ENCODE data around the gene MBD3L2B.

MBD3L2B gene

DNA sequence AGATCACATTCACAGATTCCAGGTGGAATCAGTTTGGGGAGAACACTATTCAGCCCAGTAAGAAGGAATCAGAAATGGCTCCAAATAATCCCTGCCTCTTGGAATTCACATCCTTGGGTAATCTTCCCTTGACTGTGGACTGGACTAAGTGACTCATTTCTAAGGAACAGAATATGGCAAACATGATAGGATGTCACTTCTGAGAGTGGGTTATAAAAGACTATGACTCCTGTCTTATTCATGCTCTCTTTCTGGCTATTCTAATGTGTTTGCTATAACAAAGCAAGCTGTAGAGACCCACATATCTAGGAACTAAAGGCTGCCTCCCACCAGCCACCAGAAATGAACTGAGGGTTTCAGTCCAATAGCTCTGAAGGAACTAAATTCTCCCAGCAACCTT, 37.8 kb downstream of the MBD3L2B start:
- TF ChIP-seq CSDC2 (CRISPR knock-in tag; IDR thresholded peaks at IDR 0.05): no peak
- TF ChIP-seq SNAI2 (CRISPR knock-in tag; IDR thresholded peaks at IDR 0.05): no peak
- no peak for TF ChIP-seq TOX (CRISPR knock-in tag; IDR thresholded peaks at IDR 0.05; ENCODE audit: borderline replicate concordance)
- TF ChIP-seq, protein P1, sequence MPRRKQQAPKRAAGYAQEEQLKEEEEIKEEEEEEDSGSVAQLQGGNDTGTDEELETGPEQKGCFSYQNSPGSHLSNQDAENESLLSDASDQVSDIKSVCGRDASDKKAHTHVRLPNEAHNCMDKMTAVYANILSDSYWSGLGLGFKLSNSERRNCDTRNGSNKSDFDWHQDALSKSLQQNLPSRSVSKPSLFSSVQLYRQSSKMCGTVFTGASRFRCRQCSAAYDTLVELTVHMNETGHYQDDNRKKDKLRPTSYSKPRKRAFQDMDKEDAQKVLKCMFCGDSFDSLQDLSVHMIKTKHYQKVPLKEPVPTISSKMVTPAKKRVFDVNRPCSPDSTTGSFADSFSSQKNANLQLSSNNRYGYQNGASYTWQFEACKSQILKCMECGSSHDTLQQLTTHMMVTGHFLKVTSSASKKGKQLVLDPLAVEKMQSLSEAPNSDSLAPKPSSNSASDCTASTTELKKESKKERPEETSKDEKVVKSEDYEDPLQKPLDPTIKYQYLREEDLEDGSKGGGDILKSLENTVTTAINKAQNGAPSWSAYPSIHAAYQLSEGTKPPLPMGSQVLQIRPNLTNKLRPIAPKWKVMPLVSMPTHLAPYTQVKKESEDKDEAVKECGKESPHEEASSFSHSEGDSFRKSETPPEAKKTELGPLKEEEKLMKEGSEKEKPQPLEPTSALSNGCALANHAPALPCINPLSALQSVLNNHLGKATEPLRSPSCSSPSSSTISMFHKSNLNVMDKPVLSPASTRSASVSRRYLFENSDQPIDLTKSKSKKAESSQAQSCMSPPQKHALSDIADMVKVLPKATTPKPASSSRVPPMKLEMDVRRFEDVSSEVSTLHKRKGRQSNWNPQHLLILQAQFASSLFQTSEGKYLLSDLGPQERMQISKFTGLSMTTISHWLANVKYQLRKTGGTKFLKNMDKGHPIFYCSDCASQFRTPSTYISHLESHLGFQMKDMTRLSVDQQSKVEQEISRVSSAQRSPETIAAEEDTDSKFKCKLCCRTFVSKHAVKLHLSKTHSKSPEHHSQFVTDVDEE (CRISPR knock-in tag; IDR thresholded peaks at IDR 0.05): no peak
- TF ChIP-seq, protein P2, sequence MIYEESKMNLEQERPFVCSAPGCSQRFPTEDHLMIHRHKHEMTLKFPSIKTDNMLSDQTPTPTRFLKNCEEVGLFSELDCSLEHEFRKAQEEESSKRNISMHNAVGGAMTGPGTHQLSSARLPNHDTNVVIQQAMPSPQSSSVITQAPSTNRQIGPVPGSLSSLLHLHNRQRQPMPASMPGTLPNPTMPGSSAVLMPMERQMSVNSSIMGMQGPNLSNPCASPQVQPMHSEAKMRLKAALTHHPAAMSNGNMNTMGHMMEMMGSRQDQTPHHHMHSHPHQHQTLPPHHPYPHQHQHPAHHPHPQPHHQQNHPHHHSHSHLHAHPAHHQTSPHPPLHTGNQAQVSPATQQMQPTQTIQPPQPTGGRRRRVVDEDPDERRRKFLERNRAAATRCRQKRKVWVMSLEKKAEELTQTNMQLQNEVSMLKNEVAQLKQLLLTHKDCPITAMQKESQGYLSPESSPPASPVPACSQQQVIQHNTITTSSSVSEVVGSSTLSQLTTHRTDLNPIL (CRISPR knock-in tag; IDR thresholded peaks at IDR 0.05; ENCODE audit: low read depth): no peak
- no peak for TF ChIP-seq ZNF70 (CRISPR knock-in tag; IDR thresholded peaks at IDR 0.05)
- TF ChIP-seq ISL1 (CRISPR knock-in tag; IDR thresholded peaks at IDR 0.05): no peak
- no peak for TF ChIP-seq ZNF565 (CRISPR knock-in tag; conservative IDR thresholded peaks at IDR 0.05; ENCODE audit: low read depth)
- ATAC-seq: no peak

DNA sequence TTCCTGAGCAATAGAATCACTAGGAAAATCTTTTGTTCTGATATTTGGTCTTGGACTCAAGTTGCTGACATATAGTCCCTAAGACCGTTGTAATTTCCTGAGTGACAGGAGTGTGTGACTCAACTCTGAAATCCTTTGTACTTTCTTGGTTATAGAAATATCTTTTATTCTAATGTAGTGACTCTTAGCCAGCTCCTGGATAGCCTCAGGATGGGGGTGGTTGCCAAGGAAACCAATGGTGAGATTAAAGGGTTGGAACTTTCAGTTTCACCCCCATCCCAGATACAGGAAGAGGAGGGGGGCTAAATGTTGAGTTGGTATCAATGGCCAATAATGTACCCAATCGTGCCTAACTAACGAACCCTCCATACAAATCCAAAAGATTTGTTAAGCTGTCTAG, 41.8 kb downstream of the MBD3L2B start:
- ATAC-seq: no peak
- TF ChIP-seq OSR1 (CRISPR knock-in tag; IDR thresholded peaks at IDR 0.05) (no peak), ISL1 (CRISPR knock-in tag; IDR thresholded peaks at IDR 0.05) (no peak), TCF4 (CRISPR knock-in tag; IDR thresholded peaks at IDR 0.05; ENCODE audit: borderline replicate concordance) (no peak)
- TF ChIP-seq, protein P3, sequence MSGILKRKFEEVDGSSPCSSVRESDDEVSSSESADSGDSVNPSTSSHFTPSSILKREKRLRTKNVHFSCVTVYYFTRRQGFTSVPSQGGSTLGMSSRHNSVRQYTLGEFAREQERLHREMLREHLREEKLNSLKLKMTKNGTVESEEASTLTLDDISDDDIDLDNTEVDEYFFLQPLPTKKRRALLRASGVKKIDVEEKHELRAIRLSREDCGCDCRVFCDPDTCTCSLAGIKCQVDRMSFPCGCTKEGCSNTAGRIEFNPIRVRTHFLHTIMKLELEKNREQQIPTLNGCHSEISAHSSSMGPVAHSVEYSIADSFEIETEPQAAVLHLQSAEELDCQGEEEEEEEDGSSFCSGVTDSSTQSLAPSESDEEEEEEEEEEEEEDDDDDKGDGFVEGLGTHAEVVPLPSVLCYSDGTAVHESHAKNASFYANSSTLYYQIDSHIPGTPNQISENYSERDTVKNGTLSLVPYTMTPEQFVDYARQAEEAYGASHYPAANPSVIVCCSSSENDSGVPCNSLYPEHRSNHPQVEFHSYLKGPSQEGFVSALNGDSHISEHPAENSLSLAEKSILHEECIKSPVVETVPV (CRISPR knock-in tag; IDR thresholded peaks at IDR 0.05): no peak
- TF ChIP-seq, protein P4, sequence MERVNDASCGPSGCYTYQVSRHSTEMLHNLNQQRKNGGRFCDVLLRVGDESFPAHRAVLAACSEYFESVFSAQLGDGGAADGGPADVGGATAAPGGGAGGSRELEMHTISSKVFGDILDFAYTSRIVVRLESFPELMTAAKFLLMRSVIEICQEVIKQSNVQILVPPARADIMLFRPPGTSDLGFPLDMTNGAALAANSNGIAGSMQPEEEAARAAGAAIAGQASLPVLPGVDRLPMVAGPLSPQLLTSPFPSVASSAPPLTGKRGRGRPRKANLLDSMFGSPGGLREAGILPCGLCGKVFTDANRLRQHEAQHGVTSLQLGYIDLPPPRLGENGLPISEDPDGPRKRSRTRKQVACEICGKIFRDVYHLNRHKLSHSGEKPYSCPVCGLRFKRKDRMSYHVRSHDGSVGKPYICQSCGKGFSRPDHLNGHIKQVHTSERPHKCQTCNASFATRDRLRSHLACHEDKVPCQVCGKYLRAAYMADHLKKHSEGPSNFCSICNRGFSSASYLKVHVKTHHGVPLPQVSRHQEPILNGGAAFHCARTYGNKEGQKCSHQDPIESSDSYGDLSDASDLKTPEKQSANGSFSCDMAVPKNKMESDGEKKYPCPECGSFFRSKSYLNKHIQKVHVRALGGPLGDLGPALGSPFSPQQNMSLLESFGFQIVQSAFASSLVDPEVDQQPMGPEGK (CRISPR knock-in tag; IDR thresholded peaks at IDR 0.05; ENCODE audit: borderline replicate concordance): no peak

DNA sequence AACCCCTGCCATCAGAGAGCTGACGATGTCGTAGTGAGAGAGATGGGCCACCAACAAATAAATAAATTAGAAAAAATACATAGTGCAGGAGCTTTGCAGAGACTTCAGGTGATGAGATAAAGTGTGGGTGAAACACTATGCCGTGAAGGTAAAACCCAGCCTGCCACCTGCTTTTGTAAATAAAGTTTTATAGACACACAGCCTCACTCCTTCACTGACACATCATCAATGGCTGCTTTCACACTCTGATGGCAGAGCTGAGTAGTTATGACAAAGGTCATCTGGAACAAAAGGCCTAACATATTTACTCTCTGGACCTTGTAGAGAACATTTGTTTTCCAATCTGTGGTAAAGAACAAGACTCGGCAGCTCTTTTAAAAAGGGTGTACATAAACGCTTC, 45.0 kb downstream of the MBD3L2B start:
- no peak for ATAC-seq
- TF ChIP-seq TCF4 (CRISPR knock-in tag; IDR thresholded peaks at IDR 0.05; ENCODE audit: borderline replicate concordance): no peak
- no peak for TF ChIP-seq ESRRG (CRISPR knock-in tag; IDR thresholded peaks at IDR 0.05)
- TF ChIP-seq ZNF8 (CRISPR knock-in tag; IDR thresholded peaks at IDR 0.05): no peak
- TF ChIP-seq, protein P4 (CRISPR knock-in tag; IDR thresholded peaks at IDR 0.05; ENCODE audit: borderline replicate concordance): no peak
- no peak for TF ChIP-seq GLIS3 (CRISPR knock-in tag; IDR thresholded peaks at IDR 0.05)
- no peak for TF ChIP-seq PPARA (CRISPR knock-in tag; IDR thresholded peaks at IDR 0.05; ENCODE audit: borderline replicate concordance)
- TF ChIP-seq, protein P1 (CRISPR knock-in tag; IDR thresholded peaks at IDR 0.05): no peak
- TF ChIP-seq ISL1 (CRISPR knock-in tag; IDR thresholded peaks at IDR 0.05): no peak
- no peak for TF ChIP-seq ZC3H10 (CRISPR knock-in tag; IDR thresholded peaks at IDR 0.05)
- TF ChIP-seq ARNTL (CRISPR knock-in tag; IDR thresholded peaks at IDR 0.05; ENCODE audit: borderline replicate concordance, low read depth): no peak
- no peak for TF ChIP-seq CSDC2 (CRISPR knock-in tag; IDR thresholded peaks at IDR 0.05)
- TF ChIP-seq ZFP30 (CRISPR knock-in tag; IDR thresholded peaks at IDR 0.05): no peak
- no peak for TF ChIP-seq RARB (CRISPR knock-in tag; IDR thresholded peaks at IDR 0.05)
- no peak for TF ChIP-seq SNAI2 (CRISPR knock-in tag; IDR thresholded peaks at IDR 0.05)
- TF ChIP-seq OSR1 (CRISPR knock-in tag; IDR thresholded peaks at IDR 0.05): no peak
- TF ChIP-seq, protein P5, sequence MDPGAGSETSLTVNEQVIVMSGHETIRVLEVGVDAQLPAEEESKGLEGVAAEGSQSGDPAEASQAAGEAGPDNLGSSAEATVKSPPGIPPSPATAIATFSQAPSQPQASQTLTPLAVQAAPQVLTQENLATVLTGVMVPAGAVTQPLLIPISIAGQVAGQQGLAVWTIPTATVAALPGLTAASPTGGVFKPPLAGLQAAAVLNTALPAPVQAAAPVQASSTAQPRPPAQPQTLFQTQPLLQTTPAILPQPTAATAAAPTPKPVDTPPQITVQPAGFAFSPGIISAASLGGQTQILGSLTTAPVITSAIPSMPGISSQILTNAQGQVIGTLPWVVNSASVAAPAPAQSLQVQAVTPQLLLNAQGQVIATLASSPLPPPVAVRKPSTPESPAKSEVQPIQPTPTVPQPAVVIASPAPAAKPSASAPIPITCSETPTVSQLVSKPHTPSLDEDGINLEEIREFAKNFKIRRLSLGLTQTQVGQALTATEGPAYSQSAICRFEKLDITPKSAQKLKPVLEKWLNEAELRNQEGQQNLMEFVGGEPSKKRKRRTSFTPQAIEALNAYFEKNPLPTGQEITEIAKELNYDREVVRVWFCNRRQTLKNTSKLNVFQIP (CRISPR knock-in tag; IDR thresholded peaks at IDR 0.05; ENCODE audit: borderline replicate concordance, low read depth): no peak
- TF ChIP-seq ZNF70 (CRISPR knock-in tag; IDR thresholded peaks at IDR 0.05): no peak
- TF ChIP-seq, protein P2 (CRISPR knock-in tag; IDR thresholded peaks at IDR 0.05; ENCODE audit: low read depth): no peak

Data from SK-N-SH treated with all-trans-retinoic acid at 6 μM for 48 hours (cell line).